Bronchial epithelial cell (primary cell): ENCODE results near the gene SLC22A4. TPM values are rescaled to one million over a fixed set of nuclear protein-coding genes. Genes with fewer than 3 reads are reported as not detected.

Source experiments
- DNase-seq: peaks from one replicate; pipeline ENCODE4 v3.0.0-alpha.2; 2010; ENCODE audit warnings: low read depth
- FAIRE-seq: peaks from 2 replicates; lab custom pipeline; 2011; peaks lifted over from hg19 to GRCh38; lab: Jason Lieb, UNC
- H3K27me3 ChIP-seq: 2 replicates; pipeline ENCODE4 v1.5.1; 2011; ENCODE audit warnings: low read length; ENCODE audit not compliant: control insufficient read depth, insufficient read depth
- H3K36me3 ChIP-seq: 2 replicates; pipeline ENCODE4 v1.5.1; 2011; ENCODE audit warnings: low read length; ENCODE audit not compliant: control insufficient read depth, insufficient read depth
- H3K4me3 ChIP-seq: 2 replicates; pipeline ENCODE4 v1.5.1; 2011; ENCODE audit warnings: mild to moderate bottlenecking, low read depth, low read length, control low read depth
- total RNA-seq: library from RNA; depleted of rRNA; stranded (reverse); fragments of >200 nt; gene quantifications from 2 replicates; pipeline ENCODE4 v1.2.1, GENCODE V29; 2014
- TF ChIP-seq, protein P1 (sequence below): IDR thresholded peaks from 2 replicates; pipeline ENCODE4 v1.5.1; 2011; ENCODE audit warnings: mild to moderate bottlenecking, moderate library complexity, low read length, control low read depth, inconsistent platforms; ENCODE audit not compliant: insufficient read depth, severe bottlenecking

SLC22A4 gene
- total RNA-seq, 1 donor from 2014 or later = 0.26 TPM

DNA sequence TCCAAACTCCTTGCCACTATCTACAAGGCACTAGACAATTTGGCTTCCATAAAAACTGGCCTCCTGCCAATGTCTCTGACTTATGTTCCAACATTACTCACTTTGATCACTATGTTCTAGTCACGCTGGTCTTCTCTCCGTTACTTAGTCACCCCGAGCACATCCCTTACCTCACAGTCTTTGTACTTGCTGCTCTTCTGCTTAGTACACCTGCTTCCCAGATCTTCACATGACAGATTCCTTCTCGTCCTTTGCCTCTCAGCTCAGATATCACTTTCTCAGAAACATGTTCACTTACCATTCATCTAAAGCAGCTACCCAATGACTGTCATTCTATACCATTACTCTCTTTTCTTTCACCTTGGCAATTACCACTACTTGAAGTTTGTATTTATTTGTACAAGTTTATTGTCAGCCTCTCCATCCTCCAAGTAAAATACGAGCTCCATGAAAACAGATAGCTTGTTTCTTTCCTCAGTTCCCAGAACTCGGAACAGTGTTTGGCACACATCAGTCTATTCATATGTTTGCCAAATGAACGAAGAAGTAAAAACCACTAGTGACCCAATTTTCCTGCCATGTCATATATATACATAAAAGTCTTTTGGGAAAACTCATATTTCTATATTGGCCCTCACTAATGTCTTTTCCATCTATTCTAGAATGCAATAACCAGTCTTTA lies 69.4 kb downstream of the SLC22A4 start:
- TF ChIP-seq, protein P1, sequence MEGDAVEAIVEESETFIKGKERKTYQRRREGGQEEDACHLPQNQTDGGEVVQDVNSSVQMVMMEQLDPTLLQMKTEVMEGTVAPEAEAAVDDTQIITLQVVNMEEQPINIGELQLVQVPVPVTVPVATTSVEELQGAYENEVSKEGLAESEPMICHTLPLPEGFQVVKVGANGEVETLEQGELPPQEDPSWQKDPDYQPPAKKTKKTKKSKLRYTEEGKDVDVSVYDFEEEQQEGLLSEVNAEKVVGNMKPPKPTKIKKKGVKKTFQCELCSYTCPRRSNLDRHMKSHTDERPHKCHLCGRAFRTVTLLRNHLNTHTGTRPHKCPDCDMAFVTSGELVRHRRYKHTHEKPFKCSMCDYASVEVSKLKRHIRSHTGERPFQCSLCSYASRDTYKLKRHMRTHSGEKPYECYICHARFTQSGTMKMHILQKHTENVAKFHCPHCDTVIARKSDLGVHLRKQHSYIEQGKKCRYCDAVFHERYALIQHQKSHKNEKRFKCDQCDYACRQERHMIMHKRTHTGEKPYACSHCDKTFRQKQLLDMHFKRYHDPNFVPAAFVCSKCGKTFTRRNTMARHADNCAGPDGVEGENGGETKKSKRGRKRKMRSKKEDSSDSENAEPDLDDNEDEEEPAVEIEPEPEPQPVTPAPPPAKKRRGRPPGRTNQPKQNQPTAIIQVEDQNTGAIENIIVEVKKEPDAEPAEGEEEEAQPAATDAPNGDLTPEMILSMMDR = no peak
- peak; percentile 82 for FAIRE-seq

DNA sequence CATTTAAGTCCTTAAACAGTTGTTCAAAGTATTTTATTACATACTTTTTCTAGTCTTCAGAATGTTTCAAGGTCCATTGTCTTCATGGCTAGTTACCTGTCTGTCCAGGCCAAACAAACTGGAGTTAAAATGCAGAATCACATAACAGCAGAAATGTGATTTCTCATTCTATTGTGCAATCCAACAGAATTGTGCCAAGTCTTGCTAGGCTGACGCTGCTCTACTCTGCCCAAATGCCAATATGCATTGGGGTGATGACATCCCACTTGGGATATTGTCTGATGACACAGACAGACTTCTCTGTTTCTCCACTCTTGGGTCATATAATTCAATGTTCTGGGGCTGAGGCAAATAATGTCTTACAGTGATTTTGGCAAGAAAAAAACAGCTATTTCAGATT lies 70.1 kb downstream of the SLC22A4 start:
- Histone ChIP-seq H3K27me3 (no peaks in the 10 kb centered on the region), H3K4me3 (no peak overlapping the region), H3K36me3 (peaks cover 2% of the 10 kb centered on the region)
- TF ChIP-seq, protein P1 = no peak
- peak; percentile 96 for FAIRE-seq
- DNase-seq = peak; percentile 96

More for the DNA sequence above, 69.4 kb downstream of the SLC22A4 start:
- Histone ChIP-seq H3K4me3 (no peak overlapping the region), H3K27me3 (no peaks in the 10 kb centered on the region), H3K36me3 (peaks cover 7% of the 10 kb centered on the region)
- DNase-seq = peak; percentile 98

DNA sequence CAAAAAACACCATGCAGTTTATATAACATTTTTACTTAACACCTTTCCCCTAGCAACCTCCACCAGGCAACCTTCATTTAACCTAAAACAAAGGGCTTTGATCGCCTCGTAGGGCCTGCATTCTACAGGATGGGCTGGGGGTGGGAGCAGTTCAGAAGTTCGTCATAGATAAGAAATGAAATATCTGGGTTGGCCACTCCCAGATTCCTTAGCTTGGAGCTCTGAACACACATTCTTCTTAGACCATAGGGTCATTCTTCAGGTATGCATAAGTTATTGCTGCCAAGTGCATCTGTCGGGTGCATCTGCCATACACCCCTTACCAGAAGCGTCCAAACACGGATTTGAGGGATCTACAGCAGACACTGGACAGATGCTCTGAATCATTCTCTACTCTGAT lies 71.0 kb downstream of the SLC22A4 start:
- FAIRE-seq = no peak
- TF ChIP-seq, protein P1 = no peak

DNA sequence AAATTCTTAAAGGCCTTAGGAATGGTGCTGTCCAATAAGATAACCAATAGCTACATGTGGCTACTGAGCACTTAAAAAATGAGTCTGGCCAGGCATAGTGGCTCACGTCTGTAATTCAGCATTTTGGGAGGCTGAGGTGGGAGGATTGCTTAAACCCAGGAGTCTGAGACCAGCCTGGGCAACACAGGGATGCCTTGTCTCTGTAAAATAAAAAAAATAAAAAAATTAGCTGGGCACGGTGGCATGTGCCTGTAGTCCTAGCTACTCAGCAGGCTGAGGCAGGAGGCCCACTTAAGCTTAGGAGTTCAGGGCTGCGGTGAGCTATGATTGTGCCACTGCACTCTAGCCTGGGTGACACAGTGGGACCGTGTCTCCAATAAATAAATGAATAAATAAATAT lies 74.0 kb downstream of the SLC22A4 start:
- H3K4me3 ChIP-seq = no peak overlapping the region
- DNase-seq (no peak), FAIRE-seq (no peak)
- H3K27me3 ChIP-seq = no peaks in the 10 kb centered on the region
- H3K36me3 ChIP-seq = peaks cover 3% of the 10 kb centered on the region
- TF ChIP-seq, protein P1 = no peak

More for the DNA sequence above, 71.0 kb downstream of the SLC22A4 start:
- Histone ChIP-seq H3K36me3 (no peaks in the 10 kb centered on the region), H3K27me3 (no peaks in the 10 kb centered on the region), H3K4me3 (no peak overlapping the region)
- DNase-seq = peak; percentile 90

DNA sequence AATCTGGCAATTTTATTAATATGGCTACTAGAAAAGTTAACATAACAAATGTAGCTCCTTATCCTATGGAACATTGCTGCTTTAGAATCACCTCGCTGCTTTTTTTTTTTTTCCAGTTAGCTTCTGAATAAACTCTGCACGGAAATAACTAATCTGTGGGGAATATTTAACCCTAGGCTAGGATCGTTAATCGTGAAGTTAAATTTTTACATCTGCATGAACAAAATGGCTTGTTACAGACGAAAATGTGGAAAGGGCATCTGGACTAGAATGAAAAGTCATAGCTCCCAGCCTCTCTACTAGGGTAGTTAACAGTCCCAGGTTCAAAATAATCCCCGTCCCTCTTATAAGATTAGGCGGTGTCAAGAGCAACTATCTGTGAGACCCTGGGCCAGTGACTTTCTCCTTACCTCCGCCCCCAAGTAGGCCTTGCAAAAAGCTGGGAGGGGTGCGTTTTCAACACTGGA lies 74.8 kb downstream of the SLC22A4 start:
- DNase-seq = no peak
- Histone ChIP-seq H3K4me3 (peak overlapping the region; percentile 89), H3K36me3 (peaks cover 3% of the 10 kb centered on the region), H3K27me3 (no peaks in the 10 kb centered on the region)
- FAIRE-seq = no peak
- TF ChIP-seq, protein P1 = no peak
